Transverse colon (tissue), 4 donors: ENCODE data around the gene MBTPS1. TPM values are rescaled to one million over a fixed set of nuclear protein-coding genes. Genes with fewer than 3 reads are reported as not detected.

Experiments
- DNase-seq: peaks from one replicate; pipeline ENCODE4 v3.0.0-alpha.2; 2019
- H3K27ac ChIP-seq, 4 donors: fragments of 200-600 bp; sonication (generic); 2 replicates each; pipeline ENCODE4 v1.5.1; 2016 to 2018; ENCODE audit warnings: inconsistent platforms in 4 of 4
- H3K27me3 ChIP-seq: fragments of 200-600 bp; sonication (generic); 2 replicates; pipeline ENCODE4 v1.5.1; 2017; ENCODE audit warnings: inconsistent platforms
- H3K36me3 ChIP-seq, 4 donors: fragments of 200-600 bp; sonication (generic); 2 replicates each; pipeline ENCODE4 v1.5.1; 2017 to 2019; ENCODE audit warnings: inconsistent platforms in 4 of 4
- H3K4me1 ChIP-seq, 4 donors: fragments of 200-600 bp; sonication (generic); 2 replicates each; pipeline ENCODE4 v1.5.1; 2017 to 2020; ENCODE audit warnings: inconsistent platforms in 4 of 4
- H3K4me3 ChIP-seq, 4 donors: fragments of 200-600 bp; sonication (generic); 1 replicate in 1 of 4; 2 replicates in 3 of 4; pipeline versions ENCODE4 v1.5.1 to v1.6.1; 2017 to 2019; ENCODE audit warnings: inconsistent platforms in 4 of 4
- H3K9me3 ChIP-seq, 2 donors: fragments of 200-600 bp; sonication (generic); 2 replicates each; pipeline ENCODE4 v1.5.1; 2017 to 2019; ENCODE audit warnings: inconsistent platforms in 2 of 2
- EP300 ChIP-seq: sonication (generic); formaldehyde crosslinking; IDR thresholded peaks from one replicate; pipeline ENCODE4 v1.6.1; 2017; ENCODE audit warnings: antibody characterized with exemption, low read depth
- POLR2A ChIP-seq: fragments of 450-650 bp; IDR thresholded peaks from one replicate; pipeline ENCODE4 v1.6.1; 2016; ENCODE audit warnings: antibody characterized with exemption, mild to moderate bottlenecking, moderate library complexity
- POLR2AphosphoS5 ChIP-seq, 3 donors: sonication (generic); formaldehyde crosslinking; IDR thresholded peaks; one replicate each; pipeline ENCODE4 v1.6.1; 2016; ENCODE audit warnings: antibody characterized with exemption in 3 of 3
- WGBS, 2 donors: methylation state at CpG; one replicate each; pipeline ENCODE4 v1.1.5; 2018; ENCODE audit warnings: low coverage in 1 of 2; 5-methylcytosine and 5-hydroxymethylcytosine counted together
- in situ Hi-C, 4 donors: fragments of 200-750 bp; cut with MboI; loops; one replicate each; pipeline versions ENCODE4 v1.15.0 to v1.15.1; 2017; ENCODE audit warnings: low sequenced_read_pairs in 3 of 4, low pct_ligation_motif_present in 1 of 4, low pct_unique_long_range_greater_than_20kb in 1 of 4
- intact Hi-C: fragments of 100-400 bp; cut with DNase I; formaldehyde crosslinking; loops from one replicate; pipeline ENCODE4 v1.15.1; 2023; ENCODE audit warnings: low total_unique reads
- total RNA-seq, 4 donors: library from RNA; depleted of rRNA; stranded (reverse); fragments of >200 nt; gene quantifications; one replicate each; pipeline ENCODE4 v1.1.0, GENCODE V29; 2016
- TF ChIP-seq, protein P1 (sequence below), 5 experiments: fragments of 200-600 bp in 3 of 5; fragments of 450-650 bp in 2 of 5; sonication (generic) in 3 of 5; IDR thresholded peaks; 1 replicate in 2 of 5; 2 replicates in 3 of 5; pipeline ENCODE4 v1.5.1; 2016 to 2017; ENCODE audit warnings: antibody characterized with exemption in 5 of 5, inconsistent platforms in 3 of 5, mild to moderate bottlenecking in 2 of 5, moderate library complexity in 1 of 5

The MBTPS1 gene
- total RNA-seq, 4 donors from 2014 or later: 53.7 to 110 (median 97.0) TPM

DNA sequence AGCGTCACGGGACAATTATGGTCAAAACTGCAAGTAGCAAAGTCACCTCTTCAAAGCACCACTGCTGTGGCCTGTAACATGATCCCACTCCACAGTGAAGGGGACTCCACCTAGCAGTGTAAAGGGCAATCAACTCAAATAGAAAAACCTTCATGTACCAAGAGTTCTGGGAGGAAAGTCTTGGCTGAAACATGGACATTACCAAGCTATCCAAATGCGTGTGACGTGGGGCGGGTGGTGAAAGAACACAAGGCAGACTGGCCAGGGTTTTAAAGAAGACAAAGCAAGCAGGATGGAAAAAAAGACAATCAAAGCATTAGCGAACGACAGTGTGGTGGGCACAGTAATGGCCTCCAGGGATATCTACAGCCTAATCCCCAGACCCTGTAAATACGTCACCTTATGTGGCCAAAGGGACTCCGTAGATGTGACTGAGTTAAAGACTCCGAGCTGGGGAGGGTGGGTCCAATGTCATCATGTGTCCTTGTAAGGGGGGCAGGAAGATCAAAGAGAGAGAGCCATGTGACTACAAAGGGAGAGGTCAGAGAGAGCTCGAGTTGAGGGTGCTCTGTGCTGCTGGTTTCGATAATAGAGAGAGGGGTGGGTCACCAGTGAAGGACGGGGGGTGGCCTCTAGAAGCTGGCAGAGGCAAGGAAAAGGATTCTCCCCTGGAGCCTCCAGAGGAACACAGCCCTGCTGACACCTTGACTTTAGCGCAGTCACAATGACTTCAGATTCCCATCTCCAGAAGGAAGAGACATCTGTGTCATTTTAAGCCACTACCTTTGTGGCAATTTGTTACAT is 22.3 kb upstream of the MBTPS1 start:
- intact Hi-C loops (no loop called here), in situ Hi-C loops (no loop called here)
- Histone ChIP-seq H3K27me3 (no peaks in the 10 kb centered on the region), H3K36me3 (no peaks in the 10 kb centered on the region), H3K4me3 (no peak overlapping the region), H3K9me3 (no peaks in the 10 kb centered on the region), H3K27ac (no peak overlapping the region), H3K4me1 (peaks cover 3 to 7% (median 4%) of the 10 kb centered on the region in 4 donors)
- TF ChIP-seq, protein P1, sequence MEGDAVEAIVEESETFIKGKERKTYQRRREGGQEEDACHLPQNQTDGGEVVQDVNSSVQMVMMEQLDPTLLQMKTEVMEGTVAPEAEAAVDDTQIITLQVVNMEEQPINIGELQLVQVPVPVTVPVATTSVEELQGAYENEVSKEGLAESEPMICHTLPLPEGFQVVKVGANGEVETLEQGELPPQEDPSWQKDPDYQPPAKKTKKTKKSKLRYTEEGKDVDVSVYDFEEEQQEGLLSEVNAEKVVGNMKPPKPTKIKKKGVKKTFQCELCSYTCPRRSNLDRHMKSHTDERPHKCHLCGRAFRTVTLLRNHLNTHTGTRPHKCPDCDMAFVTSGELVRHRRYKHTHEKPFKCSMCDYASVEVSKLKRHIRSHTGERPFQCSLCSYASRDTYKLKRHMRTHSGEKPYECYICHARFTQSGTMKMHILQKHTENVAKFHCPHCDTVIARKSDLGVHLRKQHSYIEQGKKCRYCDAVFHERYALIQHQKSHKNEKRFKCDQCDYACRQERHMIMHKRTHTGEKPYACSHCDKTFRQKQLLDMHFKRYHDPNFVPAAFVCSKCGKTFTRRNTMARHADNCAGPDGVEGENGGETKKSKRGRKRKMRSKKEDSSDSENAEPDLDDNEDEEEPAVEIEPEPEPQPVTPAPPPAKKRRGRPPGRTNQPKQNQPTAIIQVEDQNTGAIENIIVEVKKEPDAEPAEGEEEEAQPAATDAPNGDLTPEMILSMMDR (IDR thresholded peaks at IDR 0.05): no peak
- no peak for TF ChIP-seq EP300
- TF ChIP-seq POLR2A: no peak
- TF ChIP-seq POLR2AphosphoS5 (IDR thresholded peaks at IDR 0.05): no peak
- DNase-seq: no peak
- 77 to 79% methylated on average over 14 of the region's 14 CpGs for WGBS, 2 donors

DNA sequence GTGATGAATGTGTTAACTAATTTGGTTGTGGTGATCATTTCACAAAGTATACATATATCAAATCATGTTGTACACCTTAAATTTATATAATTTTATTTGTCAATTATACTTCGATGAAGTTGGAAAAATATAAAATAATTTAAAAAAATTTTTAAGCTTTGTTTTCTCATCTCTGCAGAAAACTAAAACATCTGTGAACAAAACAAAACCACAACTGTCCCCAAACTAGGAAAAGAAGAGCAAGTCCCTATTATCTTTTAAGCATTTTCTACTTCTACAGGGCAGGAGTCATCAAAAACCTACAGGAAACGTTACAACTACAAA is 21.7 kb upstream of the MBTPS1 start:
- 55 to 65% methylated on average over 2 of the region's 2 CpGs for WGBS, 2 donors
- no peak for TF ChIP-seq POLR2AphosphoS5 (IDR thresholded peaks at IDR 0.05)
- TF ChIP-seq, protein P1 (IDR thresholded peaks at IDR 0.05): no peak
- TF ChIP-seq EP300: no peak
- TF ChIP-seq POLR2A: no peak
- H3K4me1 ChIP-seq: peaks cover 0 to 1% (median 0%) of the 10 kb centered on the region in 4 donors
- in situ Hi-C loops: no loop called here
- H3K36me3 ChIP-seq: no peaks in the 10 kb centered on the region
- H3K4me3 ChIP-seq: no peak overlapping the region
- H3K9me3 ChIP-seq: no peaks in the 10 kb centered on the region
- H3K27ac ChIP-seq: no peak overlapping the region
- intact Hi-C loops: no loop called here
- no peak for DNase-seq
- no peaks in the 10 kb centered on the region for H3K27me3 ChIP-seq

- TF ChIP-seq EP300 (no peak), POLR2AphosphoS5 (IDR thresholded peaks at IDR 0.05) (no peak), POLR2A (no peak)
- TF ChIP-seq, protein P1 (IDR thresholded peaks at IDR 0.05): no peak
- H3K36me3 ChIP-seq: no peaks in the 10 kb centered on the region
- H3K27me3 ChIP-seq: no peaks in the 10 kb centered on the region
- no peak for DNase-seq
- H3K9me3 ChIP-seq: no peaks in the 10 kb centered on the region
- no peak overlapping the region for H3K4me3 ChIP-seq
- no peak overlapping the region for H3K27ac ChIP-seq
- H3K4me1 ChIP-seq: no peaks in the 10 kb centered on the region
- intact Hi-C loops (no loop called here), in situ Hi-C loops (no loop called here)
- WGBS, 2 donors: 91 to 94% methylated on average over 5 to 7 of the region's 7 CpGs
Observed at GRCh38 chr16:84137769-84138357, 21.1 kb upstream of the MBTPS1 start.

DNA sequence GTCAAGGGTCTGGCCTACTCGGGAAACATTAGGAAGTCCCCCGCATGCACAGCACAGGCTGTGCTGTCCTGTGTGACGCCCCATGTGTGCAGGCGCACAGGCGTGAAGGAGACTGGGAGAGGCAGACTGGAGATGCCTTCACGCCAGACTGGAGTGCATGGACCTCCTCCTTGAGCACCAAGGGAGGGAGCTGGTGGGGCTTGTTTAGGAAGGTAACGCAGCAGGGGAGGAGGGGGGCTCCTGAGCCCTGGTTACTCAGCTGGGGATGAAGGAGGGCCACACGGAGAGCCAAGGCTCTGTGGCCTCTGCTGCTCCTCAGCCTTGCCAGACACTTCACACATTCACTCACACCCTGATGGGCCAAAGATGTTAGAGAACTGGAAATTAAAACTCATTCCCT is 20.5 kb upstream of the MBTPS1 start:
- Histone ChIP-seq H3K4me1 (no peaks in the 10 kb centered on the region), H3K4me3 (no peak overlapping the region), H3K27me3 (no peaks in the 10 kb centered on the region), H3K27ac (no peak overlapping the region), H3K36me3 (no peaks in the 10 kb centered on the region), H3K9me3 (no peaks in the 10 kb centered on the region)
- 96% methylated on average over 7 of the region's 8 CpGs; no CpG with 5 or more reads in 1 of the 2 donors for WGBS, 2 donors
- TF ChIP-seq POLR2A (no peak), POLR2AphosphoS5 (IDR thresholded peaks at IDR 0.05) (no peak), EP300 (no peak)
- TF ChIP-seq, protein P1 (IDR thresholded peaks at IDR 0.05): no peak
- in situ Hi-C loops (no loop called here), intact Hi-C loops (no loop called here)
- DNase-seq: no peak
